ENCODE measurements around the gene HOXB9. TPM values are rescaled to one million over a fixed set of nuclear protein-coding genes. Genes with fewer than 3 reads are reported as not detected.
A peak's percentile ranks its signal among the peaks of the same experiment; 100 is the strongest.

Gene HOXB9
- total and polyA plus RNA-seq, 8 donors, result 0.09 to 0.61 (median 0.15) TPM; not detected in 2

GRCh38 chr17:48589831-48590606 is 36.1 kb downstream of the HOXB9 start, which contains the start of gene HOXB3:
TSS of gene HOXB3 (minus strand) at chr17:48590241. CDS start at chr17:48552474, 37,767 bp downstream.
- no peak for TF ChIP-seq CTCF (IDR thresholded peaks at IDR 0.05)
- Histone ChIP-seq H3K27me3 (peaks cover 58 to 100% of the 10 kb centered on the region in 2 donors), H3K4me1 (peaks cover 4 to 54% of the 10 kb centered on the region in 2 donors), H3K9me3 (no peaks in the 10 kb centered on the region), H3K4me3 (peak within 1 kb of the TSS; percentile 24 to 26), H3K27ac (peak within 1 kb of the TSS; percentile 76 to 90), H3K36me3 (no peaks in the 10 kb centered on the region)
- ATAC-seq, result no peak
- peak in 1 of 4 donors; percentile 55 for DNase-seq
- intact Hi-C loops (cut with DNase I), result loop anchor here in 1 of 2 donors (5.0 to 10.0 kb wide), 2 partner anchors 98 to 245 kb away; no protein-coding TSS in a partner anchor

- Histone ChIP-seq H3K4me3 (peak overlapping the region; percentile 24 to 26), H3K4me1 (peaks cover 6 to 57% of the 10 kb centered on the region in 2 donors), H3K9me3 (no peaks in the 10 kb centered on the region), H3K27me3 (peaks cover 53 to 100% of the 10 kb centered on the region in 2 donors), H3K36me3 (no peaks in the 10 kb centered on the region), H3K27ac (peak overlapping the region; percentile 76 to 90)
- intact Hi-C loops (cut with DNase I), result no loop called here
- TF ChIP-seq CTCF (IDR thresholded peaks at IDR 0.05), result no peak
- DNase-seq, result no peak
- no peak for ATAC-seq
These were observed 36.9 kb downstream of the HOXB9 start for GRCh38 chr17:48589060-48589830.

- Histone ChIP-seq H3K4me1 (peaks cover 9 to 60% of the 10 kb centered on the region in 2 donors), H3K4me3 (no peak overlapping the region), H3K36me3 (no peaks in the 10 kb centered on the region), H3K9me3 (no peaks in the 10 kb centered on the region), H3K27ac (peak overlapping the region; percentile 76 to 90), H3K27me3 (peaks cover 55 to 100% of the 10 kb centered on the region in 2 donors)
- intact Hi-C loops (cut with DNase I), result no loop called here
- DNase-seq (no peak), ATAC-seq (no peak)
- no peak for TF ChIP-seq CTCF (IDR thresholded peaks at IDR 0.05)
These were observed 37.6 kb downstream of the HOXB9 start for GRCh38 chr17:48588528-48588927.

GRCh38 chr17:48588074-48588415 is 38.1 kb downstream of the HOXB9 start:
- H3K27me3 ChIP-seq, result peaks cover 51 to 100% of the 10 kb centered on the region in 2 donors
- no peaks in the 10 kb centered on the region for H3K9me3 ChIP-seq
- H3K36me3 ChIP-seq, result no peaks in the 10 kb centered on the region
- TF ChIP-seq CTCF (IDR thresholded peaks at IDR 0.05), result no peak
- ATAC-seq, result no peak
- H3K4me1 ChIP-seq, result peaks cover 8 to 56% of the 10 kb centered on the region in 2 donors
- H3K4me3 ChIP-seq, result no peak overlapping the region
- peak overlapping the region; percentile 76 to 90 for H3K27ac ChIP-seq
- intact Hi-C loops (cut with DNase I), result no loop called here
- DNase-seq, result no peak
